ENCODE data around the gene COMMD9.
A peak's percentile ranks its signal among the peaks of the same experiment; 100 is the strongest.

Gene COMMD9

GRCh38 chr11:36254713-36255112 lies 34.5 kb downstream of the COMMD9 start:
- peak; percentile 49 for DNase-seq

- no peak for DNase-seq
Measured at GRCh38 chr11:36253238-36253637, 36.0 kb downstream of the COMMD9 start.

DNA sequence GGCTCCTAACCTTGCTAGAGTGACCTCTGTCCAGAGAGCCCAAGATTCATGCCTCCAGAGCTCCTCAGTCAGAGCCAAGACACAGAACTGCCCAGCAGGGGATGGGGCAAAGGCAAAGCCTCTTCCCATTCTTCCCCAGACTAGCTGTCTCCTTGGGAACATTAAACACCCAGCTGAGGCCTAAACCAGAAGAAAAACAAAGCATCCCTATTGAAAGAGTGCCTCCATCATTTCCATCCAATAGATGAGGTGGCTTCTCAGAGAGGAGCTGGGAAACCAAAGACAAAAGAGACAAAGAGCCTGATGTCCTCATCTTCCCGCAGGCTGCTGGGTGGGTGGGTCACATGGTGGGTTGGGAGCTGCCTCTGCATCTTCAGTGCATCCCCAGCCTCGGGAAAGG lies 37.4 kb downstream of the COMMD9 start:
- DNase-seq, result no peak

- peak; percentile 85 for DNase-seq
Measured at GRCh38 chr11:36249246-36249645, 40.0 kb downstream of the COMMD9 start.

DNA sequence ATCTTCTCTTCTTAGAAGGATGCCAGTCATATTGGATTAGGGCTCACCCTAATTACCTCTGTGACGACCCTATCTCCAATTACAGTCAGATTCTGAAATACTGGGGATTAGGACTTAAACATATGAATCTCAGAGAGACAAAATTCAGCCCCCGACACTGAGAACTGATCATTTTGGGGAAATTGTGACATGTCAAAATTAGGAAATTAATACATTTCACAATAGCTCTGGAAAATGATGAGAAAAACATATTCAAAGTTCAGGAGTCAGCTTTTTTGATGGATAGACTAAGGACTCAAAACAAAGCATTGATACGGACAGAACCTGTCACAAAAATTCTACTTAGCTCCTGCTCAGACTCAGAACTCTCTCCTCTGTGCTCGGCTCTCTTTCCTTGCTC lies 40.8 kb downstream of the COMMD9 start:
- DNase-seq, result no peak

GRCh38 chr11:36247493-36247892 lies 41.7 kb downstream of the COMMD9 start:
- DNase-seq, result no peak

DNA sequence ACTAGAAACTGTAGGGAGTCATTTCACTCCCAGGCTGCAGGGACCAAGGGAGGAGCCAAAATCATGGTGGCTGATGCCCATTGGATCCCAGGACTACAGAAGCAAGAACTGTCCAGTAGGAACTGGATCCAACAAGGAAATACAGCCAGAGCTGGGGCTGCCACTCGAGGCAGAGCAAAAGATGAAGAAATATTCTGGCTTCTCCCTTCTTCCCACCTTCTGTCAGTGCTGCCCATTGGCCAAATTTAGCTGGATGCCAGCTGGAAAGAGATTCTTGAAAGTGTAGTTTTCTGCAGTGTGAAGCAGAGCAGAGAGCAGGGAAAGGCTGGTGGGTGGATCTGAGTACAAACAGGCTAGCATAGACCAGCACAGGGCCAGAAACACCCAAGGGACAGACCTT lies 45.6 kb downstream of the COMMD9 start:
- no peak for DNase-seq

- no peak for DNase-seq
Measured at GRCh38 chr11:36241497-36241896, 47.7 kb downstream of the COMMD9 start.

- no peak for DNase-seq
Measured at GRCh38 chr11:36240801-36241200, 48.4 kb downstream of the COMMD9 start.

- DNase-seq, result peak; percentile 28
Measured at GRCh38 chr11:36240173-36240572, 49.1 kb downstream of the COMMD9 start.

DNA sequence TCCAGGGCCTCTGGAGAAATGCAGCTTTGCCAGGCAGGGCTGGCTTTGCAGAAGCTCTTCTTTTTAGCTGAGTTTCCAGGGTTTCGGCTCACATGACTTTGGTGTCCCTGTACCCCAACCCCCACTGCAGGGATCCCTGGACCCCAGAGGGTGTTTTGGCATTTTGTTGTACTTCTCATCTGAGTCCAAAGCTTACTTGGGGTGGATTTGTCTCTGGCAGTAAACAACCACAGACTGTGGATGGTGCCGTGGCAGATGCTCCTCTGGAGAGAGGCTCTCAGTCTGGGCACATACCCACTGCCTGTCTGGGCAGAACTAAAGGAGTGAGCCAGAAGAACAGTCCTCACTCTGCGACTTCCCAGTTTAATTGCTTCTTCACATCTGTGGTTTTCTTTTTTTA lies 49.6 kb downstream of the COMMD9 start:
- DNase-seq, result no peak

DNA sequence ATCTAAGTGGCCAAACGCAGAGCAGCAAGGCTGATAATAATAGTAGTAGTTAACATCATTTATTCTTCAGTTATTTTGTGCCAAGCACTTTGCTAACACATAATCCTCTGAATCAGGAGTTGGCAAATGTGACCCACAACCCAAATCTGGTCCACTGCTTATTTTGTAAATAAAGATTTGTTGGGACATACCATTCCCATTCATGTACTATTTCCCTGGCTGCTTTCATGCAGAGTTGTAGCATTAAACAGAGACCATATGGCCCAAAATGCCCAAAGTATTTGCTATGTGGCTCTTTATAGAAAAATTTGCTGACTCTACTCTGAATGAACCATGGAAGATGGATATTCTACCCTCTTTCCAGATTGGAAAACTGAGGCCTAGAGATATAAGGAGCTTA lies 50.3 kb downstream of the COMMD9 start:
- DNase-seq, result no peak

- no peak for DNase-seq
Measured at GRCh38 chr11:36238036-36238631, 51.1 kb downstream of the COMMD9 start.

DNA sequence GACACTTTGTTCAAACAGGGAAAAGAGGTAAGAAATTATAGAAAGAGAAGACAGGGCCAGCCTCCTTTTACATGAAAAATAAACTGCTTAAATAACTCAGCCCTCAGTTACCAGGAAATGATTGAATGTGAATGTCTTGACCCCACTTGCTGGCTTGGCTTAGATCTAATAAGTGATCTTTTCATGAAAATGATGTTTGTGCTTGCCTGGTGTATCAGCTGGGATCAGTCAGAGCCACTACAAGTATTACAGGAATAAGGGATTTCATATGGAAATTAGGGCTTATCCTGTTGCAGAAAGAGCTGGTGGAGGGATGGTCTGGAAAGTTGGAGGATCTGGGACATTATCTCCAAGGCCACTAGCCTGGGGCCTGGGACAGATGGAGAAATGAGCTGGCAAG lies 51.8 kb downstream of the COMMD9 start:
- DNase-seq, result no peak

DNA sequence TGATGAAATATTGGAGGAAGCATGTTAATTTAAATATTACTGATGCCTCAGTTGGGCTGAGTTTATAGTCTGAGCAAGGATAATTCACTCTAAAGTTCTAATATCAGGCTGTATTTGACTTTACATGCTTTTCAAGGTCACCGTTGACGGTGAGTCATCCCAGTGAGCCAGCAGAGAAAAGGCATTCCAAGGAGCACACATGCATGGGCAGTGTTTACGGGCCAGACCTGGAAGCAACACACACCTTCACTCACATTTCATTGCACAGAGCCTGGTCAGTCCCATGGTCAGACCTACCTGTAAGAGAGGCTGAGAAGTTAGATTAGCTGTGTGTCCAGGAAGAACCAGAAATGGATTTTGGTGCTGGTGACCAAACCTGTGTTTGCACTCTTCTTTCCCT lies 53.5 kb downstream of the COMMD9 start:
- DNase-seq, result no peak

DNA sequence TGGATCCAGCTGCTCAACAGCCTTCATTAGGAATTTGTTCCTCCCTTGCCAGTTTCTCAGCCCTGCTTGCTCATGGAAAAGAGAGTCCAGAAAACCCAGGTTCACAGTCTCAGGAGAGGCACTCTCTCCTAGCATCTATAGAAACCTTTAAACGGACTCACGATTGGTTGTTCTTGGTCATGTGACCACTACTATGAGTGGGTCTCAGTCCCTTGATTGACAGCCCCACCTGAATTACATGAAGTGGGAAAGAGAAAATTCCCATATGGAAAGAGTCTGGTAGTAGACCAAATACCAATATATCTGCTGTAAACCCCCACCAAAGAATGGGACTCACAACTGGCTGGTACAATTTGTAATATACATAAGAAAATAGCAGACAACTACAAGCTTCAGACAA lies 54.4 kb downstream of the COMMD9 start:
- no peak for DNase-seq

GRCh38 chr11:36233204-36233603 lies 56.0 kb downstream of the COMMD9 start:
- no peak for DNase-seq

GRCh38 chr11:36230779-36231699 lies 58.2 kb downstream of the COMMD9 start:
- DNase-seq, result peak; percentile 76

DNA sequence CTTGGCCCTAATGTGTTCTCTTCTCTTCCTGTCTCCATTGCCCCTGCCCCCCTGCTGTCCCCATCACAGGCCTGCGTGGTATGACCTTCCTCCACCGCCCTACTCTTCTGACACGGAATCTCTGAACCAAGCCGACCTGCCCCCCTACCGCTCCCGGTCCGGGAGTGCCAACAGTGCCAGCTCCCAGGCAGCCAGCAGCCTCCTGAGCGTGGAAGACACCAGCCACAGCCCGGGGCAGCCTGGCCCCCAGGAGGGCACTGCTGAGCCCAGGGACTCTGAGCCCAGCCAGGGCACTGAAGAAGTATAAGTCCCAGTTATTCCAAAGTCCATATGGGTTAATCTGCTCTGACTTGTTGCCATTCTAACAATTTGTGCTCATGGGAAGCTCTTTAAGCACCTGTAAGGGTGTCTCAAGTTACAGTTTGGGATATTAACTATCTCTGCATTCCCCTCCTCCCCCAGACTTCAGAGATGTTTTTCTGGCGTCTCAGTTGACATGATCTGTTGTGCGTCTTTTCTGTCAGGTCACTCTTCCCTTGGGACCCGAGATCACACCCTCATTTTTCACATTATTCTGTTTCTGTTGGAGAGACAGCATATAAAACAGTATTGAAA lies 60.0 kb downstream of the COMMD9 start:
- DNase-seq, result no peak

GRCh38 chr11:36228689-36229088 lies 60.5 kb downstream of the COMMD9 start:
- DNase-seq, result no peak

DNA sequence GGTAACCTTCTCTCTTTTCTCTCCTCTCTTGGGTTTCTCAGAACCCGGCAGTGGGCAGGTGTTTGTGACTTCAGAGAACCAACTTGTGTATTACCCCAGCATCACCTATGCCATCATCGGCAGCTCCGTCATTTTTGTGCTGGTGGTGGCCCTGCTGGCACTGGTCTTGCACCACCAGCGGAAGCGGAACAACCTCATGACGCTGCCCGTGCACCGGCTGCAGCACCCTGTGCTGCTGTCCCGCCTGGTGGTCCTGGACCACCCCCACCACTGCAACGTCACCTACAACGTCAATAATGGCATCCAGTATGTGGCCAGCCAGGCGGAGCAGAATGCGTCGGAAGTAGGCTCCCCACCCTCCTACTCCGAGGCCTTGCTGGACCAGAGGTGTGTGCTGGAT lies 62.2 kb downstream of the COMMD9 start:
- no peak for DNase-seq

- DNase-seq, result no peak
Measured at GRCh38 chr11:36224209-36224882, 64.9 kb downstream of the COMMD9 start.
